GM13977 (cell line): ENCODE data around the gene GDF10.

Experiments
- DNase-seq: peaks from one replicate; pipeline ENCODE4 v3.0.0; 2012; ENCODE audit warnings: low spot score
- CTCF ChIP-seq: IDR thresholded peaks from 2 replicates; pipeline ENCODE4 v1.5.1; 2012; ENCODE audit warnings: mild to moderate bottlenecking, control low read depth; ENCODE audit not compliant: insufficient read depth; ENCODE audit errors: extremely low read depth, missing control alignments
- in situ Hi-C: fragments of 300-500 bp; cut with MboI; formaldehyde crosslinking; loops from one replicate; pipeline ENCODE4 v1.12.0; 2022; ENCODE audit warnings: low sequenced_read_pairs, low pct_unique_long_range_greater_than_20kb, mixed read lengths, inconsistent platforms; ENCODE audit not compliant: unreplicated experiment

GDF10 gene

GRCh38 chr10:47296156-47296894 is 3.7 kb upstream of the GDF10 start:
- DNase-seq = no peak
- in situ Hi-C loops = no loop called here
- TF ChIP-seq CTCF = no peak

DNA sequence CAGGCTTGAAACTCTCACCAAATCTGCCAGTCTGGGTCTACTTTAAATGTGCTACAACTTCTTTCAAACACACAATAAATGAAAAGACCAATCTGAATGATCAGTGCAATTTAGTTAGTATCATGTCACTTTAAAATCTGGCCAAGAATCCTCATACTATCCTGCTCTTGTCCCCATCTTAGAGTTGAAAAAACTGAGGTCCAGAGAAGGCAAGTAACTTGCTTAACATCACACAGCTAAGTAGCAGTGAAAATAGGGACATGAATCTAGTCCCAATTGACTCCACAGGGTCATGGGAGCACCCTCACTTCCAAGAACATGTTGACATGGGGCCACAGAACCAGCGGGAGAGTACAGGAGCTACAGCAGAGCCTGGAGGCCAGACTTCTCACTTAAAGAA is 3.1 kb upstream of the GDF10 start:
- no peak for TF ChIP-seq CTCF
- DNase-seq = no peak
- in situ Hi-C loops = no loop called here

DNA sequence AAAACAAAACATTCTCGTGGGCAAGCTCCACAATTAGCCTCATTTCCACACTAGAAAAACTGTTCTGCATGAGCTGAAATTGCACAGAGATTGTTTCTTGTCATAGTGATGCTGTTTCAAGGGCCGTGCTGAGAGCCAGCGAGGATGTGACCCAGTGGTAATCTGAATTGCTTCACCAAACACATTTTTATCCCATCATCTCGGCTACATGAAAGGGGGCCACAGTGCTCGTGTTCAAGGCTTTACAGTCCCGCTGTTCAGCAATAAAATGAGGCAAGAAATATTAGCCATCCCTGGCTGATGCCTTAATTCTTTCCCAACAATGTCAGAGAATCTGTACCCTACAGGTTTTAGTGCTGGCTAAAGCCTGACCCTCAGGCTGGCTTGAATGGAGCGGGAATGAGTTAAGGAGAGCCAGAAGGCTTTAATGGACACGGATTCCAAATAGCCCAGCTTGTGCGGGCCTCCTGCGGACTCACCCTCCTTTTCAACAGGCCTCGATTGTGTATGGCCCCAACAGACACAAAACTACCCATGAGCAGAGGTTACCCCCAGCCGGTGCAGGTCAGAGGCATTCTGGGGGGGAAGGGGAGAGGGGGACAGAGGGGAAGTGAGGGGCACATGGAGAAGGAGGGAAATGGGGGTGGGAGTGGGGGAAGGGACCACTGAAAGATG is 2.0 kb upstream of the GDF10 start:
- no peak for DNase-seq
- in situ Hi-C loops = no loop called here
- TF ChIP-seq CTCF = no peak

DNA sequence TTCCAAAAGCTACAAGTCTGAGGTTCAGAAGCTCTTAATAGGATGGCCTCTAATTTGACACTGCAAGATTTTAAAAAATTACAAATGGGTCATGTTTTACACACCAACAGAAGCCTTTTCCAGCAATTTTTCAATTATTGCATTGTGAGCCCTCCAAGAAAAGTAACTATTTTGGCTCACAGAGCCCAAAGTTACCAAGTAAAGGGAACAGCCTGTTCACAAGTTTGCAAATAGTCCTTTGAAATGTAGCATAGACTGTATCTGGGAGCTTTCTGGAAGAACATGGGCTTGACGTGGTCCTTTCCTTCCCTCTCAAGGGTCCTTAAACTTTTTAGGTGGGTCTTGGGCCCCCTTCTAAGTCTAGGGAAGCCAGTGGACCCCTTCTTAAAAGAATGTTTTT is 1.3 kb upstream of the GDF10 start:
- in situ Hi-C loops = no loop called here
- TF ChIP-seq CTCF = no peak
- no peak for DNase-seq

DNA sequence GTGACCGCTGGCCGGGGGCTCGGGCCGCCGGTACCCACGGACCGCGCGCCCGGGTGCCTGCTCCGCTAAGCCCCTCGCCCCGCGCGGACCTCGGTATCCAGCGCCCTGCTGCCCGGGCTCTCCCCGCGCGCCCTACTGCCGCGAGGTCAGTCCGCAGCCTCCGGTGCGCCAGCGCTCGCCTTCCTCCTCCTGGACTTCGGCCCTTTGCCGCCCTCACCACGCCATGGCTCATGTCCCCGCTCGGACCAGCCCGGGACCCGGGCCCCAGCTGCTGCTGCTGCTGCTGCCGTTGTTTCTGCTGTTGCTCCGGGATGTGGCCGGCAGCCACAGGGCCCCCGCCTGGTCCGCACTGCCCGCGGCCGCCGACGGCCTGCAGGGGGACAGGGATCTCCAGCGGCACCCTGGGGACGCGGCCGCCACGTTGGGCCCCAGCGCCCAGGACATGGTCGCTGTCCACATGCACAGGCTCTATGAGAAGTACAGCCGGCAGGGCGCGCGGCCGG is 483 bp downstream of the GDF10 start:
- no peak for TF ChIP-seq CTCF
- in situ Hi-C loops = no loop called here
- DNase-seq = no peak

GRCh38 chr10:47301833-47302232 is 1.8 kb downstream of the GDF10 start:
- DNase-seq = no peak
- in situ Hi-C loops = no loop called here
- no peak for TF ChIP-seq CTCF
